Measurements from ENCODE around the gene DNM2. TPM values are rescaled to one million over a fixed set of nuclear protein-coding genes. Genes with fewer than 3 reads are reported as not detected.

The DNM2 gene
- total and polyA plus RNA-seq, 2 of the 13 experiments (the other 11 are each of a cell fraction or from before 2014, with no cell fraction given), result 41.7 to 59.8 TPM

DNA sequence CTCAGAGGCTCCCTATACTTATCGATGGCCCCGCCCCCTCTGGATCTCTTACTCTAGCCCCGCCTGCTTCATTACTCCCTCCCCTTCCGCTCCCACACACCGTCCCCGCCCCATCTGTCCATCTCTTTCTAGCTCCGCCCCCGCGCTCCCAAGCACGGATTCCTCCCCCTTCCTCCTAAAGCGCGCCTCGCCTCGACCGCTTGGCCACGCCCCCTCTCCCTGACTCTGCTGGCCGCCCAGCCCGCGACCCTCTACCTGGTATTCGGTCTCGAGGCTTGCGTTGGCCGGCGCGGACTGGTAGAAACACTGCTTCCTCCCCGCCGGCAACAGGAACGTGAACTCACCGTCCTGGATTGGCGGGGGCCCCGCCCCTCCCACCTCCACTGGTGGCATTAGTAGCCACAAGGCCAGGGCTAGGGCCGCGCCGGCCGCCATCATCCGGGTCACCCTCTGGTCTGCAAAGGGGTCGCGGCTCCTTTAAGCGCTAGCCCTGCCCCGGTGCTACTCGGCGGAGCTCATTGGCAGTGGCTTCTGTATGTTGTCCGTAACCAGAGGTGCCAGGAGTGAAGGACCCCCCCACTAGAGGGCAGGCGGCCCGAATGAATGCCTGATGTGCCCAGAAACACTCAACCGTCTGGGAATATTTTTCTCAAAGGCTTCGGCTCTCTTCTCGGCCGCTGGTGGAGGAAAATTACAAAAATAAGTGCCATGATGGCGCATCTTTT lies 118.0 kb downstream of the DNM2 start, which contains the start of gene TMED1 (continued):
- TF ChIP-seq, protein P1, sequence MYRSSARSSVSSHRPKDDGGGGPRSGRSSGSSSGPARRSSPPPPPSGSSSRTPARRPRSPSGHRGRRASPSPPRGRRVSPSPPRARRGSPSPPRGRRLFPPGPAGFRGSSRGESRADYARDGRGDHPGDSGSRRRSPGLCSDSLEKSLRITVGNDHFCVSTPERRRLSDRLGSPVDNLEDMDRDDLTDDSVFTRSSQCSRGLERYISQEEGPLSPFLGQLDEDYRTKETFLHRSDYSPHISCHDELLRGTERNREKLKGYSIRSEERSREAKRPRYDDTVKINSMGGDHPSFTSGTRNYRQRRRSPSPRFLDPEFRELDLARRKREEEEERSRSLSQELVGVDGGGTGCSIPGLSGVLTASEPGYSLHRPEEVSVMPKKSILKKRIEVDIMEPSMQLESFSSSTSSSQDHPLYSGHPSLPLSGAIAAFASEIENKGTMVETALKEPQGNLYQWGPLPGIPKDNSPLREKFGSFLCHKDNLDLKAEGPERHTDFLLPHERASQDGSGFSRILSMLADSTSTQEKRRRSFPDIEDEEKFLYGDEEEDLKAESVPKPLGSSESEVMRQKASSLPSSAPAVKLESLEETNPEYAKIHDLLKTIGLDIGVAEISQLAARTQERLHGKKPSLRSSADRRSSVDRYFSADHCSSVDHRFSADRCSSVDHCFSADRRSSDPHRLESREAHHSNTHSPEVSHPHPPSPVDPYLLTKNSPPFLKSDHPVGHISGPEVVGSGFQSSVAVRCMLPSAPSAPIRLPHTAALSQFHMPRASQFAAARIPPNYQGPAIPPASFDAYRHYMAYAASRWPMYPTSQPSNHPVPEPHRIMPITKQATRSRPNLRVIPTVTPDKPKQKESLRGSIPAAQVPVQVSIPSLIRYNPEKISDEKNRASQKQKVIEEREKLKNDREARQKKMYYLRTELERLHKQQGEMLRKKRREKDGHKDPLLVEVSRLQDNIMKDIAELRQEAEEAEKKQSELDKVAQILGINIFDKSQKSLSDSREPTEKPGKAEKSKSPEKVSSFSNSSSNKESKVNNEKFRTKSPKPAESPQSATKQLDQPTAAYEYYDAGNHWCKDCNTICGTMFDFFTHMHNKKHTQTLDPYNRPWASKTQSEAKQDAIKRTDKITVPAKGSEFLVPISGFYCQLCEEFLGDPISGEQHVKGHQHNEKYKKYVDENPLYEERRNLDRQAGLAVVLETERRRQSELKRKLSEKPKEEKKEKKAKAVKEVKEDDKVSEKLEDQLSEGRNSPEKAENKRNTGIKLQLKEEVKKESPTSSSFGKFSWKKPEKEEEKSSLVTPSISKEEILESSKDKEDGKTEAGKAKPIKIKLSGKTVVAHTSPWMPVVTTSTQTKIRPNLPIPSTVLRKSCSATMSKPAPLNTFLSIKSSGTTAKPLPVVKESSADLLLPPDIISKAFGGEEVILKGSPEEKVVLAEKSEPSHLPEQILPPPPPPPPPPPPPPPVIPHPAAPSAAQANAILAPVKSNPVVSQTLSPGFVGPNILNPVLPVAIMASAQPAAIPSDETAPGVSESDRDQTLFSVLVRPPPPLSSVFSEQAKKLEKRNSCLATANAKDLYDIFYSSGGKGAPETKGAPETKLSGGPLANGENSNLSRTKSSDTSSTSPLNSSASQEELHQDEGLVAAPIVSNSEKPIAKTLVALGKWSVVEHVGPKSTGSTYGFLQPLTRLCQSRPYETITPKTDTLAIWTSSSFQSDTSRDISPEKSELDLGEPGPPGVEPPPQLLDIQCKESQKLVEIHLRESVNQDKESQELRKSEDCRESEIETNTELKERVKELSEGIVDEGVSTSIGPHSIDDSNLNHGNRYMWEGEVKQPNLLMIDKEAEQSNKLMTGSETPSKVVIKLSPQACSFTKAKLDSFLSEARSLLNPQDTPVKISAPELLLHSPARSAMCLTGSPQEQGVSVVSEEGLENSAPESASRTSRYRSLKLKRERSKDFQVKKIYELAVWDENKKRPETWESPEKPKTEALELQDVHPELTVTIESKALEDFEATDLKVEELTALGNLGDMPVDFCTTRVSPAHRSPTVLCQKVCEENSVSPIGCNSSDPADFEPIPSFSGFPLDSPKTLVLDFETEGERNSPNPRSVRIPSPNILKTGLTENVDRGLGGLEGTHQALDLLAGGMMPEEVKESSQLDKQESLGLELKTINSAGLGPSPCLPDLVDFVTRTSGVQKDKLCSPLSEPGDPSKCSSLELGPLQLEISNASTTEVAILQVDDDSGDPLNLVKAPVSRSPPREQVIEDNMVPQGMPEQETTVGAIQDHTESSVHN (CRISPR knock-in tag; IDR thresholded peaks at IDR 0.05), result no peak; the same call in 1 of the 2 replicates
- TF ChIP-seq MEIS1 (CRISPR knock-in tag; IDR thresholded peaks at IDR 0.05; ENCODE audit: borderline replicate concordance) (peak; percentile 75; the same call in 1 of the 2 replicates), NBN (conservative IDR thresholded peaks at IDR 0.05) (no peak), DNMT1 (CRISPR knock-in tag; IDR thresholded peaks at IDR 0.05) (no peak), ZFP36L2 (CRISPR knock-in tag; IDR thresholded peaks at IDR 0.05) (no peak), ZNF724P (CRISPR knock-in tag; IDR thresholded peaks at IDR 0.05; ENCODE audit: borderline replicate concordance) (peak; percentile 41; the same call in 1 of the 2 replicates), CEBPB (IDR thresholded peaks at IDR 0.05; ENCODE audit: borderline replicate concordance, low read depth, low read length) (no peak), ZNF546 (CRISPR knock-in tag; conservative IDR thresholded peaks at IDR 0.05) (no peak; the same call in 1 of the 2 replicates), ZC3H4 (CRISPR knock-in tag; IDR thresholded peaks at IDR 0.05; ENCODE audit: borderline replicate concordance) (no peak), SOX5 (CRISPR knock-in tag; IDR thresholded peaks at IDR 0.05; ENCODE audit: borderline replicate concordance) (0 out of 2 replicates have a peak, but pooled peaks have one; percentile 2), RBAK (CRISPR knock-in tag; IDR thresholded peaks at IDR 0.05) (0 out of 2 replicates have a peak, but pooled peaks have one; percentile 18), RFXANK (CRISPR knock-in tag; IDR thresholded peaks at IDR 0.05) (no peak)
- TF ChIP-seq, protein P2, sequence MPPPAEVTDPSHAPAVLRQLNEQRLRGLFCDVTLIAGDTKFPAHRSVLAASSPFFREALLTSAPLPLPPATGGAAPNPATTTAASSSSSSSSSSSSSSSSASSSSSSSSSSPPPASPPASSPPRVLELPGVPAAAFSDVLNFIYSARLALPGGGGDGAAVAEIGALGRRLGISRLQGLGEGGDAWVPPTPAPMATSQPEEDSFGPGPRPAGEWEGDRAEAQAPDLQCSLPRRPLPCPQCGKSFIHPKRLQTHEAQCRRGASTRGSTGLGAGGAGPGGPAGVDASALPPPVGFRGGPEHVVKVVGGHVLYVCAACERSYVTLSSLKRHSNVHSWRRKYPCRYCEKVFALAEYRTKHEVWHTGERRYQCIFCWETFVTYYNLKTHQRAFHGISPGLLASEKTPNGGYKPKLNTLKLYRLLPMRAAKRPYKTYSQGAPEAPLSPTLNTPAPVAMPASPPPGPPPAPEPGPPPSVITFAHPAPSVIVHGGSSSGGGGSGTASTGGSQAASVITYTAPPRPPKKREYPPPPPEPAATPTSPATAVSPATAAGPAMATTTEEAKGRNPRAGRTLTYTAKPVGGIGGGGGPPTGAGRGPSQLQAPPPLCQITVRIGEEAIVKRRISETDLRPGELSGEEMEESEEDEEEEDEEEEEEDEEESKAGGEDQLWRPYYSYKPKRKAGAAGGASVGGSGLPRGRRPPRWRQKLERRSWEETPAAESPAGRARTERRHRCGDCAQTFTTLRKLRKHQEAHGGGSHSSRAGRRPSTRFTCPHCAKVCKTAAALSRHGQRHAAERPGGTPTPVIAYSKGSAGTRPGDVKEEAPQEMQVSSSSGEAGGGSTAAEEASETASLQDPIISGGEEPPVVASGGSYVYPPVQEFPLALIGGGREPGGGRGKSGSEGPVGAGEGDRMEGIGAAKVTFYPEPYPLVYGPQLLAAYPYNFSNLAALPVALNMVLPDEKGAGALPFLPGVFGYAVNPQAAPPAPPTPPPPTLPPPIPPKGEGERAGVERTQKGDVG (CRISPR knock-in tag; IDR thresholded peaks at IDR 0.05; ENCODE audit: borderline replicate concordance), result no peak; the same call in 1 of the 2 replicates
- TF ChIP-seq, protein P3, sequence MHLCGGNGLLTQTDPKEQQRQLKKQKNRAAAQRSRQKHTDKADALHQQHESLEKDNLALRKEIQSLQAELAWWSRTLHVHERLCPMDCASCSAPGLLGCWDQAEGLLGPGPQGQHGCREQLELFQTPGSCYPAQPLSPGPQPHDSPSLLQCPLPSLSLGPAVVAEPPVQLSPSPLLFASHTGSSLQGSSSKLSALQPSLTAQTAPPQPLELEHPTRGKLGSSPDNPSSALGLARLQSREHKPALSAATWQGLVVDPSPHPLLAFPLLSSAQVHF (CRISPR knock-in tag; IDR thresholded peaks at IDR 0.05), result no peak
- TF ChIP-seq, protein P4, sequence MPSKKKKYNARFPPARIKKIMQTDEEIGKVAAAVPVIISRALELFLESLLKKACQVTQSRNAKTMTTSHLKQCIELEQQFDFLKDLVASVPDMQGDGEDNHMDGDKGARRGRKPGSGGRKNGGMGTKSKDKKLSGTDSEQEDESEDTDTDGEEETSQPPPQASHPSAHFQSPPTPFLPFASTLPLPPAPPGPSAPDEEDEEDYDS (CRISPR knock-in tag; IDR thresholded peaks at IDR 0.05), result peak; percentile 68; the same call in 1 of the 2 replicates

Measured in HepG2 (cell line).